ENCODE results near the gene AHCYL2.
"Not testable (repeated sequence)": the region's sequence is repeated elsewhere in the genome, so short reads cannot be mapped to it uniquely, and the experiment has no call there.

AHCYL2 gene

GRCh38 chr7:129209067-129209926, 15.5 kb upstream of the AHCYL2 start:
- DNase-seq = no peak

- DNase-seq = peak; percentile 40
These were observed 14.4 kb upstream of the AHCYL2 start for GRCh38 chr7:129210256-129210988.

GRCh38 chr7:129210989-129211312, 13.9 kb upstream of the AHCYL2 start:
- DNase-seq = no peak

- DNase-seq = no peak
These were observed 12.7 kb upstream of the AHCYL2 start for GRCh38 chr7:129212126-129212525.

GRCh38 chr7:129212596-129212995, 12.2 kb upstream of the AHCYL2 start:
- no peak for DNase-seq

GRCh38 chr7:129213828-129214227, 11.0 kb upstream of the AHCYL2 start:
- DNase-seq = peak; percentile 19

- DNase-seq = not testable (repeated sequence)
These were observed 9.1 kb upstream of the AHCYL2 start for GRCh38 chr7:129215691-129216090.

GRCh38 chr7:129216101-129216715, 8.6 kb upstream of the AHCYL2 start:
- not testable (repeated sequence) for DNase-seq

GRCh38 chr7:129216821-129217416, 7.9 kb upstream of the AHCYL2 start:
- not testable (repeated sequence) for DNase-seq

- peak; percentile 67 for DNase-seq
These were observed 6.2 kb upstream of the AHCYL2 start for GRCh38 chr7:129218514-129219062.

GRCh38 chr7:129219166-129219565, 5.7 kb upstream of the AHCYL2 start:
- not testable (repeated sequence) for DNase-seq

- peak; percentile 98 for DNase-seq
These were observed 2.8 kb upstream of the AHCYL2 start for GRCh38 chr7:129222064-129222463.

- peak; percentile 58 for DNase-seq
These were observed 538 bp downstream of the AHCYL2 start for GRCh38 chr7:129225206-129225930.

GRCh38 chr7:129225931-129226572, 1.2 kb downstream of the AHCYL2 start:
- DNase-seq = no peak

- peak; percentile 80 for DNase-seq
These were observed 3.1 kb downstream of the AHCYL2 start for GRCh38 chr7:129227646-129228578.

- no peak for DNase-seq
These were observed 3.8 kb downstream of the AHCYL2 start for GRCh38 chr7:129228633-129229032.

GRCh38 chr7:129231666-129232065, 6.8 kb downstream of the AHCYL2 start:
- DNase-seq = no peak

GRCh38 chr7:129238546-129238945, 13.7 kb downstream of the AHCYL2 start:
- DNase-seq = no peak

- DNase-seq = no peak
These were observed 15.4 kb downstream of the AHCYL2 start for GRCh38 chr7:129240119-129240820.

- DNase-seq = no peak
These were observed 19.4 kb downstream of the AHCYL2 start for GRCh38 chr7:129244220-129244619.
